Measurements from ENCODE around the gene COL11A1. TPM values are rescaled to one million over a fixed set of nuclear protein-coding genes. Genes with fewer than 3 reads are reported as not detected.

The COL11A1 gene
- total and polyA plus RNA-seq, 2 experiments from 2014 or later = 12.3 to 12.5 TPM

DNA sequence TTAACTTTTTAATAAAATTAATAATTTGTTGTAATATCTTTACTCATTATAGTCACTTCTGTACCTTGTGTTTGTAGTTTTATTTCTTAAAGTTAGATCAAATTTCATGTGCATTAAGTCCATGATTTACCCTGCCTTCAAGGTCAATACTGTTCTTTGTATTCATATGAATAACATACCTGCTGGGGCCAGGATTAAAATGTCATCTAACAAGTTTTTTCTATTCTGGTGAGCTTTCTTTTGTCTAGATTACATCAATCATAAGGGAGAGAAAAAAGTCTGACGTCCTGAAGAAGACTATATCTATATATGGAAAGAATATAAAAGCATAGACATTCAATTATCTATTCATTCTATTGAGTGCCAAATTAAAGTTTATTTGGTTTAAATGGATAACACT is 232.6 kb downstream of the COL11A1 start:
- no peaks in the 10 kb centered on the region for H4K20me1 ChIP-seq (replicated peaks; ENCODE audit: insufficient read depth)
- H3K4me3 Mint-ChIP-seq = no peak overlapping the region
- no peaks in the 10 kb centered on the region for H3K36me3 ChIP-seq (ENCODE audit: insufficient read depth)
- no peak overlapping the region for H2AFZ ChIP-seq
- peaks cover 22% of the 10 kb centered on the region for H3K36me3 Mint-ChIP-seq (ENCODE audit: low read depth)
- peaks cover 22% of the 10 kb centered on the region for H3K9me3 Mint-ChIP-seq
- no peaks in the 10 kb centered on the region; the same call in 2 of the 3 replicates for H3K4me1 Mint-ChIP-seq
- H3K79me2 ChIP-seq (replicated peaks; ENCODE audit: insufficient read depth) = no peaks in the 10 kb centered on the region
- no peak for TF ChIP-seq CREB1 (CRISPR knock-in tag; IDR thresholded peaks at IDR 0.05; ENCODE audit: low read depth)
- ATAC-seq (no peak), DNase-seq (ENCODE audit: low spot score) (no peak)
- no peaks in the 10 kb centered on the region for H3K27me3 ChIP-seq (ENCODE audit: insufficient read depth)
- H3K4me3 ChIP-seq = no peak overlapping the region
- H3K27me3 Mint-ChIP-seq (ENCODE audit: insufficient read depth, low read depth, poor library complexity) = no peaks in the 10 kb centered on the region
- no peak overlapping the region for H3K27ac ChIP-seq (ENCODE audit: low read depth)
- no peak overlapping the region for H3K27ac Mint-ChIP-seq
- no peak overlapping the region for H3K4me2 ChIP-seq
- no peaks in the 10 kb centered on the region for H3K4me1 ChIP-seq (ENCODE audit: insufficient read depth)
- no peaks in the 10 kb centered on the region for H3F3A ChIP-seq (replicated peaks; ENCODE audit: low read depth)
- peaks cover 4% of the 10 kb centered on the region; the same call in 1 of the 2 replicates for H3K9me2 ChIP-seq (ENCODE audit: insufficient read depth)

DNA sequence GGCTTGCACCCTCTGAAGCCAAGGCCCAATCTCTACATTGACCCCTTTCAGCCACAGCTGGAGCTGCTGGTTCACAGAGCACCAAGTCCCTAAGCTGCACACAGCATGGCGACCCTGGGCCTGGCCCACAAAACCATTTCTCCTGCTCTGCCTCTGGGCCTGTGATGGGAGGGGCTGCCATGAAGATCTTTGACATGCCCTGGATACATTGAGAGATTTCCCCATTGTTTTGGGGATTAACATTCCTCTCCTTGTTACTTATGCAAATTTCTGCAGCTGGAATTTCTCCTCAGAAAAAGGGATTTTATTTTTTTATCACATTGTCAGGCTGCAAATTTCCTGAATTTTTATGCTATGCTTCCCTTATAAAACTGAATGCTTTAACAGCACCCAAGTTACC is 235.8 kb downstream of the COL11A1 start:
- DNase-seq (ENCODE audit: low spot score) = peak; percentile 36
- TF ChIP-seq, protein P1, sequence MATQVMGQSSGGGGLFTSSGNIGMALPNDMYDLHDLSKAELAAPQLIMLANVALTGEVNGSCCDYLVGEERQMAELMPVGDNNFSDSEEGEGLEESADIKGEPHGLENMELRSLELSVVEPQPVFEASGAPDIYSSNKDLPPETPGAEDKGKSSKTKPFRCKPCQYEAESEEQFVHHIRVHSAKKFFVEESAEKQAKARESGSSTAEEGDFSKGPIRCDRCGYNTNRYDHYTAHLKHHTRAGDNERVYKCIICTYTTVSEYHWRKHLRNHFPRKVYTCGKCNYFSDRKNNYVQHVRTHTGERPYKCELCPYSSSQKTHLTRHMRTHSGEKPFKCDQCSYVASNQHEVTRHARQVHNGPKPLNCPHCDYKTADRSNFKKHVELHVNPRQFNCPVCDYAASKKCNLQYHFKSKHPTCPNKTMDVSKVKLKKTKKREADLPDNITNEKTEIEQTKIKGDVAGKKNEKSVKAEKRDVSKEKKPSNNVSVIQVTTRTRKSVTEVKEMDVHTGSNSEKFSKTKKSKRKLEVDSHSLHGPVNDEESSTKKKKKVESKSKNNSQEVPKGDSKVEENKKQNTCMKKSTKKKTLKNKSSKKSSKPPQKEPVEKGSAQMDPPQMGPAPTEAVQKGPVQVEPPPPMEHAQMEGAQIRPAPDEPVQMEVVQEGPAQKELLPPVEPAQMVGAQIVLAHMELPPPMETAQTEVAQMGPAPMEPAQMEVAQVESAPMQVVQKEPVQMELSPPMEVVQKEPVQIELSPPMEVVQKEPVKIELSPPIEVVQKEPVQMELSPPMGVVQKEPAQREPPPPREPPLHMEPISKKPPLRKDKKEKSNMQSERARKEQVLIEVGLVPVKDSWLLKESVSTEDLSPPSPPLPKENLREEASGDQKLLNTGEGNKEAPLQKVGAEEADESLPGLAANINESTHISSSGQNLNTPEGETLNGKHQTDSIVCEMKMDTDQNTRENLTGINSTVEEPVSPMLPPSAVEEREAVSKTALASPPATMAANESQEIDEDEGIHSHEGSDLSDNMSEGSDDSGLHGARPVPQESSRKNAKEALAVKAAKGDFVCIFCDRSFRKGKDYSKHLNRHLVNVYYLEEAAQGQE (IDR thresholded peaks at IDR 0.05; ENCODE audit: unreplicated experiment) = no peak
- no peak for TF ChIP-seq JUNB (IDR thresholded peaks at IDR 0.05; ENCODE audit: unreplicated experiment)
- no peak for TF ChIP-seq CREB1 (CRISPR knock-in tag; IDR thresholded peaks at IDR 0.05; ENCODE audit: low read depth)
- TF ChIP-seq STAT1 (IDR thresholded peaks at IDR 0.05; ENCODE audit: unreplicated experiment) = no peak
- no peak for TF ChIP-seq POLR2AphosphoS5 (IDR thresholded peaks at IDR 0.05; ENCODE audit: low read depth)
- no peak for TF ChIP-seq ZNF331 (CRISPR knock-in tag; IDR thresholded peaks at IDR 0.05; ENCODE audit: low read depth)
- TF ChIP-seq, protein P2, sequence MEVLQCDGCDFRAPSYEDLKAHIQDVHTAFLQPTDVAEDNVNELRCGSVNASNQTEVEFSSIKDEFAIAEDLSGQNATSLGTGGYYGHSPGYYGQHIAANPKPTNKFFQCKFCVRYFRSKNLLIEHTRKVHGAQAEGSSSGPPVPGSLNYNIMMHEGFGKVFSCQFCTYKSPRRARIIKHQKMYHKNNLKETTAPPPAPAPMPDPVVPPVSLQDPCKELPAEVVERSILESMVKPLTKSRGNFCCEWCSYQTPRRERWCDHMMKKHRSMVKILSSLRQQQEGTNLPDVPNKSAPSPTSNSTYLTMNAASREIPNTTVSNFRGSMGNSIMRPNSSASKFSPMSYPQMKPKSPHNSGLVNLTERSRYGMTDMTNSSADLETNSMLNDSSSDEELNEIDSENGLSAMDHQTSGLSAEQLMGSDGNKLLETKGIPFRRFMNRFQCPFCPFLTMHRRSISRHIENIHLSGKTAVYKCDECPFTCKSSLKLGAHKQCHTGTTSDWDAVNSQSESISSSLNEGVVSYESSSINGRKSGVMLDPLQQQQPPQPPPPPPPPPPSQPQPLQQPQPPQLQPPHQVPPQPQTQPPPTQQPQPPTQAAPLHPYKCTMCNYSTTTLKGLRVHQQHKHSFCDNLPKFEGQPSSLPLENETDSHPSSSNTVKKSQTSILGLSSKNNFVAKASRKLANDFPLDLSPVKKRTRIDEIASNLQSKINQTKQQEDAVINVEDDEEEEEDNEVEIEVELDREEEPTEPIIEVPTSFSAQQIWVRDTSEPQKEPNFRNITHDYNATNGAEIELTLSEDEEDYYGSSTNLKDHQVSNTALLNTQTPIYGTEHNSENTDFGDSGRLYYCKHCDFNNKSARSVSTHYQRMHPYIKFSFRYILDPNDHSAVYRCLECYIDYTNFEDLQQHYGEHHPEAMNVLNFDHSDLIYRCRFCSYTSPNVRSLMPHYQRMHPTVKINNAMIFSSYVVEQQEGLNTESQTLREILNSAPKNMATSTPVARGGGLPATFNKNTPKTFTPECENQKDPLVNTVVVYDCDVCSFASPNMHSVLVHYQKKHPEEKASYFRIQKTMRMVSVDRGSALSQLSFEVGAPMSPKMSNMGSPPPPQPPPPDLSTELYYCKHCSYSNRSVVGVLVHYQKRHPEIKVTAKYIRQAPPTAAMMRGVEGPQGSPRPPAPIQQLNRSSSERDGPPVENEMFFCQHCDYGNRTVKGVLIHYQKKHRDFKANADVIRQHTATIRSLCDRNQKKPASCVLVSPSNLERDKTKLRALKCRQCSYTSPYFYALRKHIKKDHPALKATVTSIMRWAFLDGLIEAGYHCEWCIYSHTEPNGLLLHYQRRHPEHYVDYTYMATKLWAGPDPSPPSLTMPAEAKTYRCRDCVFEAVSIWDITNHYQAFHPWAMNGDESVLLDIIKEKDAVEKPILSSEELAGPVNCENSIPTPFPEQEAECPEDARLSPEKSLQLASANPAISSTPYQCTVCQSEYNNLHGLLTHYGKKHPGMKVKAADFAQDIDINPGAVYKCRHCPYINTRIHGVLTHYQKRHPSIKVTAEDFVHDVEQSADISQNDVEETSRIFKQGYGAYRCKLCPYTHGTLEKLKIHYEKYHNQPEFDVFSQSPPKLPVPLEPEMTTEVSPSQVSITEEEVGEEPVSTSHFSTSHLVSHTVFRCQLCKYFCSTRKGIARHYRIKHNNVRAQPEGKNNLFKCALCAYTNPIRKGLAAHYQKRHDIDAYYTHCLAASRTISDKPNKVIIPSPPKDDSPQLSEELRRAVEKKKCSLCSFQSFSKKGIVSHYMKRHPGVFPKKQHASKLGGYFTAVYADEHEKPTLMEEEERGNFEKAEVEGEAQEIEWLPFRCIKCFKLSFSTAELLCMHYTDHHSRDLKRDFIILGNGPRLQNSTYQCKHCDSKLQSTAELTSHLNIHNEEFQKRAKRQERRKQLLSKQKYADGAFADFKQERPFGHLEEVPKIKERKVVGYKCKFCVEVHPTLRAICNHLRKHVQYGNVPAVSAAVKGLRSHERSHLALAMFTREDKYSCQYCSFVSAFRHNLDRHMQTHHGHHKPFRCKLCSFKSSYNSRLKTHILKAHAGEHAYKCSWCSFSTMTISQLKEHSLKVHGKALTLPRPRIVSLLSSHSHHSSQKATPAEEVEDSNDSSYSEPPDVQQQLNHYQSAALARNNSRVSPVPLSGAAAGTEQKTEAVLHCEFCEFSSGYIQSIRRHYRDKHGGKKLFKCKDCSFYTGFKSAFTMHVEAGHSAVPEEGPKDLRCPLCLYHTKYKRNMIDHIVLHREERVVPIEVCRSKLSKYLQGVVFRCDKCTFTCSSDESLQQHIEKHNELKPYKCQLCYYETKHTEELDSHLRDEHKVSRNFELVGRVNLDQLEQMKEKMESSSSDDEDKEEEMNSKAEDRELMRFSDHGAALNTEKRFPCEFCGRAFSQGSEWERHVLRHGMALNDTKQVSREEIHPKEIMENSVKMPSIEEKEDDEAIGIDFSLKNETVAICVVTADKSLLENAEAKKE (CRISPR knock-in tag; IDR thresholded peaks at IDR 0.05) = no peak
- TF ChIP-seq, protein P3, sequence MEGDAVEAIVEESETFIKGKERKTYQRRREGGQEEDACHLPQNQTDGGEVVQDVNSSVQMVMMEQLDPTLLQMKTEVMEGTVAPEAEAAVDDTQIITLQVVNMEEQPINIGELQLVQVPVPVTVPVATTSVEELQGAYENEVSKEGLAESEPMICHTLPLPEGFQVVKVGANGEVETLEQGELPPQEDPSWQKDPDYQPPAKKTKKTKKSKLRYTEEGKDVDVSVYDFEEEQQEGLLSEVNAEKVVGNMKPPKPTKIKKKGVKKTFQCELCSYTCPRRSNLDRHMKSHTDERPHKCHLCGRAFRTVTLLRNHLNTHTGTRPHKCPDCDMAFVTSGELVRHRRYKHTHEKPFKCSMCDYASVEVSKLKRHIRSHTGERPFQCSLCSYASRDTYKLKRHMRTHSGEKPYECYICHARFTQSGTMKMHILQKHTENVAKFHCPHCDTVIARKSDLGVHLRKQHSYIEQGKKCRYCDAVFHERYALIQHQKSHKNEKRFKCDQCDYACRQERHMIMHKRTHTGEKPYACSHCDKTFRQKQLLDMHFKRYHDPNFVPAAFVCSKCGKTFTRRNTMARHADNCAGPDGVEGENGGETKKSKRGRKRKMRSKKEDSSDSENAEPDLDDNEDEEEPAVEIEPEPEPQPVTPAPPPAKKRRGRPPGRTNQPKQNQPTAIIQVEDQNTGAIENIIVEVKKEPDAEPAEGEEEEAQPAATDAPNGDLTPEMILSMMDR (conservative IDR thresholded peaks at IDR 0.05; ENCODE audit: low read depth in 2 of 2) = no peak
- no peak for TF ChIP-seq EZH2phosphoT487 (IDR thresholded peaks at IDR 0.05; ENCODE audit: unreplicated experiment)

More for the DNA sequence above, 235.8 kb downstream of the COL11A1 start:
- Histone ChIP-seq H3K79me2 (replicated peaks; ENCODE audit: insufficient read depth) (no peaks in the 10 kb centered on the region), H2AFZ (no peak overlapping the region), H3K27ac (ENCODE audit: low read depth) (no peak overlapping the region), H4K20me1 (replicated peaks; ENCODE audit: insufficient read depth) (no peaks in the 10 kb centered on the region), H3K27me3 (ENCODE audit: insufficient read depth) (no peaks in the 10 kb centered on the region), H3K36me3 (ENCODE audit: insufficient read depth) (no peaks in the 10 kb centered on the region), H3K9me2 (ENCODE audit: insufficient read depth) (peaks cover 4% of the 10 kb centered on the region; the same call in 1 of the 2 replicates), H3F3A (replicated peaks; ENCODE audit: low read depth) (no peaks in the 10 kb centered on the region), H3K4me1 (ENCODE audit: insufficient read depth) (no peaks in the 10 kb centered on the region), H3K4me2 (no peak overlapping the region), H3K4me3 (no peak overlapping the region)
- Mint-ChIP-seq H3K9me3 (peaks cover 34% of the 10 kb centered on the region), H3K4me1 (no peaks in the 10 kb centered on the region; the same call in 2 of the 3 replicates), H3K27ac (no peak overlapping the region), H3K36me3 (ENCODE audit: low read depth) (peaks cover 37% of the 10 kb centered on the region), H3K4me3 (no peak overlapping the region), H3K27me3 (ENCODE audit: insufficient read depth, low read depth, poor library complexity) (no peaks in the 10 kb centered on the region)
- peak; percentile 40; the same call in 2 of the 3 replicates for ATAC-seq

Data from GM23338 (cell line).